Measurements from ENCODE around the gene SMYD3.

Gene SMYD3

GRCh38 chr1:246005067-246005466 lies 502.0 kb downstream of the SMYD3 start:
- peak; percentile 98 for DNase-seq

GRCh38 chr1:246004301-246004700 lies 502.8 kb downstream of the SMYD3 start:
- peak; percentile 40 for DNase-seq

GRCh38 chr1:246003442-246003730 lies 503.7 kb downstream of the SMYD3 start:
- no peak for DNase-seq

GRCh38 chr1:246002725-246003441 lies 504.2 kb downstream of the SMYD3 start:
- DNase-seq = peak; percentile 89

- DNase-seq = no peak
Observed at GRCh38 chr1:246001837-246002230, 505.2 kb downstream of the SMYD3 start.

GRCh38 chr1:246001142-246001836 lies 505.8 kb downstream of the SMYD3 start:
- peak; percentile 95 for DNase-seq

- peak; percentile 34 for DNase-seq
Observed at GRCh38 chr1:246000638-246001015, 506.5 kb downstream of the SMYD3 start.

- DNase-seq = no peak
Observed at GRCh38 chr1:245999697-246000637, 507.1 kb downstream of the SMYD3 start.

GRCh38 chr1:245997471-245998258 lies 509.4 kb downstream of the SMYD3 start:
- peak; percentile 63 for DNase-seq

GRCh38 chr1:245996811-245997210 lies 510.3 kb downstream of the SMYD3 start:
- no peak for DNase-seq

GRCh38 chr1:245995474-245995873 lies 511.6 kb downstream of the SMYD3 start:
- no peak for DNase-seq

- no peak for DNase-seq
Observed at GRCh38 chr1:245991266-245991665, 515.8 kb downstream of the SMYD3 start.

GRCh38 chr1:245990315-245991022 lies 516.6 kb downstream of the SMYD3 start:
- no peak for DNase-seq

- DNase-seq = no peak
Observed at GRCh38 chr1:245988393-245989078, 518.5 kb downstream of the SMYD3 start.

GRCh38 chr1:245987997-245988392 lies 519.1 kb downstream of the SMYD3 start:
- DNase-seq = no peak

- no peak for DNase-seq
Observed at GRCh38 chr1:245987577-245987976, 519.5 kb downstream of the SMYD3 start.

GRCh38 chr1:245987219-245987545 lies 519.9 kb downstream of the SMYD3 start:
- no peak for DNase-seq

GRCh38 chr1:245986404-245987218 lies 520.5 kb downstream of the SMYD3 start:
- peak; percentile 92 for DNase-seq

- DNase-seq = no peak
Observed at GRCh38 chr1:245984390-245985155, 522.5 kb downstream of the SMYD3 start.

Data from fibroblast of skin of abdomen (primary cell).